Activated CD8-positive, alpha-beta memory T cell treated with anti-CD3 and anti-CD28 coated beads, Interleukin-2, amount 50 U/mL, for 24 hours (primary cell): ENCODE results near the gene SMG6.
"Not testable (repeated sequence)": the region's sequence is repeated elsewhere in the genome, so short reads cannot be mapped to it uniquely, and the experiment has no call there.

Experiments used
- DNase-seq: peaks from one replicate; pipeline ENCODE4 v3.0.0-alpha.2; 2020; ENCODE audit errors: extremely low read depth

SMG6 gene

DNA sequence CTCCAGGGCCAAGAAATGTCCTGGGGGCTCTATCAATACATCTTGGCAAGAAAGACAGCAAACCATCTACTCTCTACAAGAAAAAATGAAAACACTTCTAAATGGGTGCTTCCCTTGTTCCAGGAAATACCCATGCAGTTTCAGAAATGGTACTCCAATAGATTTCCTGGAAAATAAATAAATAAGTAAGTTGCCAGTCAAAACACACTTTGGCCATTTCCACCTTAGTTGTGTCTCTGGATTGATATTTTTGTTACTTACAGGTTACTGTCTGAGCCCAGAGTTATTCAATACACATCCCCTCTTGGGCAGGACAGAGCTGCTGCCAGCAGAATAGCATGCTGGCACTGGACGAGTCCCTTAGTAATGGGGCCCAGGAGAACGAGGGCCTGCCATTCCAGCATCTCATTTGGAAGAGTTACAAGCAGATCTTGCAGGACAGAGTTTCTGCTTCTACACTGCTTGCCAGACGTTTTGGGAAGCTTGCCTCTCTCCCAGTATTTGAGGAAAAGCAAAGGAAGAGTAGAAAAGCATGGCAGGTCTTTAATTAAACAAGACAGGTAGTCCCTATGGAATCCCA, 100.5 kb downstream of the SMG6 start:
- DNase-seq, result no peak

DNA sequence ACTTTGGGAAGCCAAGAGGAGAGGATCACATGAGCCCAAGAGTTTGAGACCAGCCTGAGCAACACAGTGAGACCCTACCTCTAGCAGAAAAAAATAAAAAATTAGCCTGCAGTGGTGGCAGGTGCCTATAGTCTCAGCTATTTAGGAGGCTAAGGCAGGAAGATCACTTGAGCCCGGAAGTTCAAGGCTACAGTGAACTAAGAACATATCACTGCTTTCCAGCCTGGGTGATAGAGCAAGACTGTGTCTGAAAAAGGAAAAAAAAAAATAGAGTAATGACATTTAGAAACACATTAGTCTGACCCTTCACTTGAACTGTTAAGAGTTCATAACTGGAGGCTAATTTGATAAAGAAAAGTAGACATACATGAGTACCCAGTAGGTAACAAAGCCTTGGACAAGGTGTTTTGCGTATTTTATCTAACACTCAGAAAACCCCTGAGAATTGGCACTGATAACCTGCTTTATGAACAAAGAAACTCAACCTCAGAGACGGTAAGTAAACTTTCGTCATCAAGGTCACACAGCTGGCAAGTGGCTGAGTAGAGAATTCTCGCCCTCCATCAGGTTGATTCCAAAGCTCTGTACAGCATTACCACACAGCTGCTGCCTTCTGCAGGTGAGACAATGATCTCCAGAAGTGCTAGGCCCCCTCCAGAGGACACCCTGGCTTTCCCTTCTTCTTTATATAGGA, 101.1 kb downstream of the SMG6 start:
- no peak for DNase-seq

DNA sequence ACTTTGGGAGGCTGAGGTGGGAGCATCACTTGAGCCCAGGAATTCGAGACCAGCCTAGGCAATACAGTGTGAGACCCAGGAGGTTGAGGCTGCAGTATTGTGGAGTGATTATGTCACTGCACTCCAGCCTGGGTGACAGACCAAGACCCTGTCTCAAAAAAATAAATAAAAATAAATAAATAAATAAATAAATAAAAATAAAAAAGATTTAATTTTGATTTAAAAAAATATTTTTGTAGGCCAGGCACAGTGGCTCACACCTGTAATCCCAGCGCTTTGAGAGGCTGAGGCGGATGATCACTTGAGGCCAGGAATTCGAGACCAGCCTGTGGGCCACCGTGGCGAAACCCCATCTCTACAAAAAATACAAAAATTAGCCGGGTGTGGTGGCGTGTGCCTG, 104.2 kb downstream of the SMG6 start:
- DNase-seq, result not testable (repeated sequence)

DNA sequence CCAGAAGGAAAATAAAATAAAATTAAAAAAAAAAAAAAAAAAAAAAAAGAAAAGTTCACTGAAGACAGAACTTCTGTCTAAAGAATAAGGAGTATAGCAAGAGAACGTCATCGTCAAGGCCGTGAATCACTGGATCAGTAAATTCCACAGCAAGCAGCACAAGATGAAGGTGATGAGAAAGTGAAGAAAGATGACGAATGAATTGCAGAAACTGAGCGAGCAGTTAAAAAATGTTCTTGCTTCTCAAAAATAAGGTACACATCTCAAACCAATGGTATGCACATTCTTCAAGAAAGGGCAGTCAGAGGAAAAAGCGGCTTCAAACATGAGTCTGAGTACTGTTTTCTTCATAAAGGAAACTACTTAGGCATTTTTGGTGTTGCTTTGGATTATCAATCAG, 104.7 kb downstream of the SMG6 start:
- DNase-seq, result no peak

DNA sequence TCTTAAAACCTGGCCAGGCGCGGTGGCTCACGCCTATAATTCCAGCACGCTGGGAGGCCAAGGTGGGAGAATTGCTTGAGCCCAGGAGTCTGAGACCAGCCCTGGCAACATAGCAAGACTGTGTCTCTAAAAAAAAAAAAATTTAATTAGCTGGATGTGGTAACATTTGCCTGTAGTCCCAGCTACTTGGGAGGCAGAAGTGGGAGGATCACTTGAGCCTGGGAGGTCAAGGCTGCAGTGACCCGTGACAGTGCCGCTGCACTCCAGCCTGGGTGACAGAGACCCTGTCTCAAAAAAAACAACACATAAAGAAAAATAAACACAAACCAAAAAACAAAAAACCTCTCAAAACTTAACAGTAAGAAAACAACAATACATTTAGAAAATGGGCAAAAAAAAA, 106.3 kb downstream of the SMG6 start:
- DNase-seq, result no peak

DNA sequence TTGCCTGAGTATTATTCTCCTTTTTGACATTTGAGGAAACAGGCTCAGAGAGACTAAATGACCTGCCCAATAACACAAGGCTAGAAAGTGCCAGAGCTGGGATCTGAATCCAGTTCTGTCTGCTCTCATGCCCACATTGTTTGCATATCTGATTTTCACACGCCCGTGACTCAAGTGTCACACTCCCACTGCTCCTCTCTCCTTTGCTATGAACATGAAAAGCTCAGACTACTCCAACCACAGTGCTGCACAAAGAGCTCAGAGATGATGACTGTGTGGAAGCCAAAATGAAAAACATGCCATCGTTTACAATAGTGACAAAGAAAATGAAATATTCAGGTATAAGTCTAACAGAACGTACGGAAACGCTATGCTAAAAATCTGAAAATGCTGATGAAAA, 107.9 kb downstream of the SMG6 start:
- peak; percentile 49 for DNase-seq

DNA sequence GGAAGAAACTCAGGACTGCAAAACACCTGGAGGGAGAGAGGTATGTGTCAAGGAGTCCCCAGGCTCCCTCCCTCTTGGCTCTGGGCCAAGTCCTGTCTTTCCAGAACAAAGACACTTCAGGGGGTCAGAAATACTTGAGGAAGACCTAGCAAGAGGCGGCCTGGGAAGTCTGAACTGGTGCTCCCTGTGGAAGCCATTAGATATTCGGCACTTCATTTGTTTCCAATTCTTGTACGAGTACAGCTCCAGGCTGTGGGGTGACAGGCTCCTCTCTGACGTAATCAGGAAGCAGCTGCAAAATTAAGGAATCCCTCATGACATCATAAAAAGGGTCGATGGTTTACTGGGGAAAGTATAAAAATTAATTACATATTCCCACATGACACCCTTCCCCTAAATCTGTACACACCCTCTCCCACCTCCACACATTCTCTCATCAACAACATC, 108.7 kb downstream of the SMG6 start:
- DNase-seq, result no peak

DNA sequence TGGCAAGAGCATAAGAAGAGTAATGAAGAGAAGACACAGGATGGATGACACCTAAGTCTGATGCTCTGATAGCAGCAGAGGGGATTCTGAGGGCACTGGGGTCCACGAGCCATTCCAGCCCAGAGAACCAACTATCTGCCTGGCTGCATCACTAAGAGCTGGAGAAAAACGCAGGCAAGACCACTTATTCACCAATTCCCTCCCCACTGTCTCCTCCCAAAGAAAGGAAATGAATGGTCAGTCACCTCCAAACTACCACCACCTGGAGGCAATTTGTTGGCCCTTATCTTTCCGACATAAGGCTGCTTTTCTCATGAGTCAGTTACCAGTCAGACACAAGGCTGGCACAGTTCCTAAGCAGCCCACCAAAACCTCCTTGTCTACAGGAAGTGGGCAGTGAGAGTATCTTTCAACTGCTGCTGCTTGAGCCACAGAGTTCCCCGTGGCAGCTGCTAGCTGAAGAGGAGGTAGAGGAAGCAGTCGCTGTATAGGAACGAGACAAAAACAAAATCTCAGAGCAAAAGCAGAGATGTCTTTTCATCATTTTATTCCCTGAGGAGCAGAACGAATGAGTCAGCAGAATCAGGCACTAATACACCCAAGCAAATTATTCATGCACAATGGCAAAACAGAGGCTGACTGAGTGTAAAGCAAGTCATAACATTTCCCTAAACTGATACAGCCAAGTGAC, 111.1 kb downstream of the SMG6 start:
- DNase-seq, result peak; percentile 64

DNA sequence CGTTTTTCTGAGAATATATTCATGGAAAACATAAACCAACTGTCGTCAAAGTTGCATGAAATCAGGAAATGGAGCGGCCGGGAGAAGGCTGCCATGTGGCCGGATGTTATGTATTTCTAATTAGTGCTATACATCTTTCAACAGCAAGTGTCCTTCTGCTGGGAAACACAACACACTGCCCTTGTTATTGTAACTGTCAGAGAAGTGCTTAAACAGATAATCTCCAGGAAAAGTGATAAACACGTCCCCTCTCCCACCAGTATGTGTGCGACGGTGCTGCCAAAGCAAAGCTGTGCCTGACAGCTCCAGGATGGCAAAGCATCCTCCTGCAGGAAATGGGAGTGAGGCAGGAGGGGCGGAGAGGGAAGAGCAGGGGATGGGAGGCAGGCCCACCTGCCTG, 111.8 kb downstream of the SMG6 start:
- DNase-seq, result no peak

DNA sequence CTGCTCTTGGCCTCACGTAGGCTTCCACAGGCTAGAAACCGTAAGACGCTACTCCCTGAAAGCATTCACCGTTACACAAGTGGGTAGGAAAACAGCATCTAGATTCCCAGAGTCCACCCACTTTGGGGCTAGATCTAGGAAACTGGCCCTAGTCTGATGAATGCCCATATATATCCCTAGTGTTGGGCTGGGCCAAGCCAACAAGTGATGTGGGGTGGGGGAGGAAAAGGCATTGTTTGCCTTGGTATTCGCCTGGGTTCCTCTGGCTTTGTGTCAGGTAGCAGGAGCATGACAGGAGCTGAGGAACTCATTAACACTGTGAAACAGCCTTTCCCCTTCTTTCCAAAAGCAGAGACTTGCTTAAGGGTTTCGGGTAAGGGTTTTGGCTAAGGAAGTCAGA, 112.4 kb downstream of the SMG6 start:
- no peak for DNase-seq

DNA sequence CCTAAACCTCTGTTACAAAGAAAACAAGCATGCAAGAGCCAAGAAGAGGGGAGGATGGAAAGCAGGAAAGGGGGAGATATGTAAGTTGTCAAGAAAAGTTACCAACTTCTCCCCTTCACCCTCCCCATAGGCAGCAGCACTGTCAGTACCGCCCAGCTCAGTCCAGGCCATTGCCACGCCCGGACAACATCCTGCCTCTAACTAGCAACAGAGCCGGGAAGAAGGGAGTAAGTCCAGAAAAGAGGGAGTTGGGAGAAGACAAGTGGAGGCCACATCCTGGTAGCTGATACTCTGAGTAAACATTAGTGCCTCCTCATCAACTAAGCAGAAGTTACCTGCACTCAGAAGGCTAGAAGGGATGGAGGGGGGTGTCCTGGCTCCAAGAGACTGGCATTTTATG, 113.6 kb downstream of the SMG6 start:
- DNase-seq, result no peak

DNA sequence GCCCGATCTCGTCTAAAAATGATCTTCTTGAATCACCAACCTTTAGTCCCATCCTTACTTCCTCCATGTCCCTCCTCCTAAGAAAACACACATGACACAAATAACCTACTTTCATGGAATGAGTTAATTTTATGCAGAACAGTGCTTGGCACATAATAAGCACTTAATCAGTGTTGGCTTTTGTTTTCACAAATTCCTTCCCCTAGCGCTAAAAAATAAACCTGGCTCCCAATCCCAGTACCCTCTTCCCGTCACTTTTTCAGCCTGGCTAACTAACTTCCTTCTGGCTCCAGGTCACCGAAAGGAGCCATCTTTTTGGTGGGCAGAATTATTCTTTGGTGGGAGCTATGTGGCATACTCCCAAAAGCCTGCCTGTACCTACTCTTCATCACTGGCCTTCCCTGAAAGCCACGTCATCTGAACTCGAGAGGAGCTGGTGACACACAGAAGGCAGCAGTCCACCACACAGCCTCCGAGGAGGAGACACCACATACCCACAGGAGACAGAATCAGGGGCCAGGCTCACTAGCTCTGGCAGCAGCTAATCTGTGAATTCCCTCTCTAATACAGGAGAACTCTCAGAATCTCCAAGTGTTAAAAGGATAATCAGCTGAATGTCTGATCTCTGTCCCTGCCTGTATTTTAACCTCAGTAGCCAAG, 114.5 kb downstream of the SMG6 start:
- no peak for DNase-seq

DNA sequence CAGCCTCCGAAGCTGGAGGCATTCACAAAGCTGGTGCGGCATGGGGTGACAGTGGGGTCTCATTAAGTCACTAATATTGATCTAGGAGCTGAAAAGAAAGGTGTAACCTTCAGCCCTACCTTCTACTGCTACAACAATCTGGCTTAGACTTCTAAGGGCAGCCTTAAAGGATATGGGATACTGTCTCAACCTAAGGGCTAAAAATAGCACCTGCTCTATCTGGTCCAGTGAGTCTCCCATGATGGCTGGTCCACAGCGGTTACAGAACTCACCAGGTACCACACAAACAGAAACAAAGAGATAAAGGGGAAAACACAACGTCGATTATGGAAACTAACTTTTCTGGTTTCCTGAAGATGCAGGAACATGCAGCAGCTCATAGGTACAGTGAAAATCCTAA, 115.8 kb downstream of the SMG6 start:
- no peak for DNase-seq

DNA sequence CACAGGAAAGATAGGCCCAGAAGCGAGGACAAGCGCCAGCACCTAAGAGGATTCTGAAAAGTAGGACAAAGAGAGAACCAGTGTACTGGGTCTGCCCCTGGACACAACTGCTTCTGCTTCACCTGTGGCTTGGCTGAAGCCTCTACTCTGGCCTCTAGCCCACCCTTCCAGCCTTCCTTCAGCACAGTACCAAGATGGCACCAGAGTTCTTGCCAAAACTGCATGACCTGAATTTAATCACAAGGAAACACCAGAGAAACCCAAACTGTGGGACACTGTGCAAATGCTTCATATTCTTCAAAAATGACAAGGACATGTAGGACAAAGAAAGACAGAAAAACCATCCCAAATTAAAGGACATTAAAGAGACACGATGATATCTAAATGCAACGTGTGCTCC, 116.6 kb downstream of the SMG6 start:
- DNase-seq, result no peak

DNA sequence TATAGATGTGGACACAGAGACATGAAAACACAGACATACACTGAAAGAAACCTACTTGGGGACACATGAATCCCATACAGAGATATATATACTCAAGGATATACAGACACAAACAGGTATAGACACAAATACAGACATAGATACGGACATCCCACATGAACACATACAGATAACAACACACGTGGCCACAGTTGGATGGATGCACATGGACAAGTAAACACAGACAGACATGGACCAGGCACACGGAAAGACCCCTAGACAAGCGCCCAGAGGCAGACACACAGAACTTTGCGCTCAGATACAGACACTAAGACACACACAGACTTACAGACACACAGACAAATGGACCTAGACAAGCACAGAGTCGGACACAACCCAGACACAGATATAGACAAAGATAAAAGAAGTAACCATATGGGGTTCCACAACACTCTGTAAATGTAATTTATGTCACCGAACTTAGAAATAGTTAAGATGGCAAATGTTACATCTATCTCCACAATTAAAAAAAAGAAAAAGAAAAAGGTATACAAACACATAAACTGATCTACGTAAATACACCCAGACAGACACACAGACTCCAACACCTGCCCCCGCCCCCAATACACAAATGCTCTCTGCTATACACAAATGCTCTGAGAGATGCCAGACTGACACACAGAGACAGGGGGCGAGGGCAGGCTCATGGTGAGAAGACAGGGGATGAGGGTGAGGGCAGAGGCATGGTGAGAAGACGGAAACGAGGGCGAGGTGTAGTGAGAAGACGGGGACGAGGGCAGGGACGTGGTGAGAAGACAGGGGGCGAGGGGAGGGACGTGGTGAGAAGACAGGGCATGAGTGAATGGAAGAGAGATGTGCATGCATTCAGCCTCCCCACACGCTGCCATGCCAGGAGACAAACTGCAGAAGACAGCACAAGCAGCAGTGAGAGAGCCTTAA, 118.3 kb downstream of the SMG6 start:
- no peak for DNase-seq

DNA sequence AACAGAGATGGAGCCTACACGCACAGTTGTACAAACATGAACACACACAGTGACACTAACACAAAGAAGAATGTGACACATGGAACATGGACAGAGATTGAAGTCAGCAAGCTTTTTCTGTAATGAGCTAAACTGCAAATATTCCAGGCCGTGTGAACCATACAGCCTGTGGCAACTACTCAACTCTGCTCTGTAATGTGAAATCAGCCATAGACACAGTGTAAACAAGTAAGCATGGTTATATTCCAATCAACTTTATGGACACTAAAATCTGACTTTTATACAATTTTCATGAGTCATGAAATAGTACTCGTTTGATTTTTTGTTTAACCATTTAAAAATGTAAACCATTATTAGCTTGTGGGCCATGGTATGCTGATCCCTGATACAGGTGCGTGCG, 120.2 kb downstream of the SMG6 start:
- no peak for DNase-seq

DNA sequence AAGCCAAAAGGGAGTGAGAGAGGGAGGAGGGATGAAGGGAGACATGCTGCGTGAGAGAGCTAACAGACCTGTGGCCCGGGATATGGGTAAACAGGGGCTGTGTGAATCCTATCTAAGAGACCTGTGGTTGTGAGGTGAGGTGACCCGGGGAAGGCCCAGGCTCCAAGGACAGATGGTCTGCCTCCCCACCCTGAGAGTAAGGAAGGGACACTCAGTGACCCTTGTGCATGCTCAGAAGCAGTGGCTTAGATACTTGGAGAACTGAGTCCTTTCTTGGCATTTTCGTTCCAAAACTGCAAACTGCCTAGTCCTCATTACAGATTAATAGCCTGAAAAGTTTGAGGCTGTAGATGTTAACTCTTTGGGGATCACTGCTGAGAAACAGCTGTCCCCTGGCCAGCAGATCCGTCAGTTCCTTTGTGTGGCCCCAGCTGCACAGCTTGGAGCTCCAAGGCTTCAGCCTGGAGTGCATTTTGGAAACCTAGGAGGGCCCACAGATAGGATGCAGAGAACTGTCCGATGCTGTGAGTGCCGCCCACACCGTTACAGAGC, 121.6 kb downstream of the SMG6 start:
- no peak for DNase-seq

DNA sequence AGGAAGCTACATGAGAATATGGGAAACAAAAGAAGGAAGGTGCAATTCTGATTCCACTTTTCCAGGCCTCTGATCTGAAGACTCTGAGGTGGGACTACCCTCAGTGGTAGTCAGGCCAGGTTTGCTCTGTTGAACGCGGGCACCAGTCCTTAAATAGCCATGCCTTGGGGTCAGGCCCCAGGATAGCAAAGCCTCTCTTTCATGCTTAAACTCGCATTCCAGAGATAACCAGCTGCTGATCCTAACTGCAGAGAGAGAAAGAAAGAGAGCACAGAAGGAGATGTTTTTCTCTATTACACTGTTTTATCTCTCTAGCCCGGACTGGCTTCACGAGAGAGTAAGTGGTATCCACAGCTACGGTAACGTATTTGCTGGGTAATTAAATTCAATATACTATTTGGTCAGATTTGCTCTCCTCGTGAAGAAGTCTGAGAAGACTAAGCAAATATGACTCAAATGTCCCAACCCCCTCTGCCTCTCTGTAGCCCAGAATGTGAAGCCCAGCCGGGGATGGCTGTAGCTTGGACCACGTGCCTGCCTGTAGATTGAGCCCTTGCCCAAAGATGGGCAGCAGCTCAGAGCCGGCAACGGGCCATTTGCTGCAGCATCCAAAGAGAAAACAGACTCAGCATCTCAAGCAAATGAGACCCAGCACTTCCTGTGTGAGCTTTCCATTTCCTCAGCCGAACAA, 122.2 kb downstream of the SMG6 start:
- DNase-seq, result no peak

DNA sequence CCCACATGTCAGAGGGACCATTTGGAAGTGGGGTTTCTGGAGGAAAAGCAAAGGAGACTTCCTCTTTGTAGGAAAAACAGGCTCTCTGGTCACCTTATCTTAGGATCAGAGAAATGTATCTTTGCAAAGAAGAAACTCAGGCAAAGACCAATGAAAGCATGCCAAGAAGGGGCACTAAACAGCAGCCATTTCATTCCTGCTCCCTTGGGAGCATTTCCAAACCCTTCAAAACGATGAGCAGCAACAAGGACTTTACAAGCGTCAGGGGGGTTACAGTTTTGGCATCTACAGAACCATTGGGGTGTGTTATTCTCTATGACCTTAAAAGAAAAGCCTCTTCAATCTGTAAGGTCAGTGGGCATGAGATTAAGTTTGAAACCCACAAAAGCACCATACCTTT, 122.8 kb downstream of the SMG6 start:
- no peak for DNase-seq

DNA sequence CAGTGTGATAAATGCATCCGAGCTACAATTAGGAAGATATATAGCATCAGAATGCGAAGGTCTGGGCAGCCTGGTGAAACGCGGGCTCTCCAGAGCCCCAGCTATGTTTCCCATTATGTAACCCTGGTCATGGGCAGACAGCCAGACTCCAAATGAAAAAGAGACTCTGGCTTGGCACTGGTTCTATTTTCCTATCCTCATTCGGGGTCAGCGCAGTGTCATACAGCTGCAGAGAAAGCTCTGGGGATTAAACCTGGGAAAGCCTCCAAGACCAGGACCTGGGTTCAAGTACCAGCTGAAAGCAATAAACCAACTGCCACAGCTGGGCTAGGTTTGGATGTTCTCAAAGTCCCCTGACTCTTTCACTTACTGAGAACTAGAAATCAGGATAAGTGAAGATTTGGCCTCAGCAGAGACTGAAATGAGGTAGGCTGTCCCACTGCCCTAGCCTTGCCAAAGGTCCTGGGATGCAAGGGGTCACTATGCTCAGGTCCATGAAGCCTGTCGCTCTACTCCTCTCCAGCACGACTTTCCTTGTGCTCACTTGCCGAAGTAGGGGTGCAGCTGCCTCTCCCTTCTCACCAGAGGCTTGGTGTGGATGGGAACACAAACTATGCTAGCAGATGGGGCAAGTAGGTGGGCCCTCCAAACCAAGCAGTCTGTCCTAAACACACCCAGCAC, 123.8 kb downstream of the SMG6 start:
- no peak for DNase-seq
